Measurements from ENCODE around the gene ALCAM. TPM values are rescaled to one million over a fixed set of nuclear protein-coding genes. Genes with fewer than 3 reads are reported as not detected.

The ALCAM gene
- total and polyA plus RNA-seq, 7 donors = 0.42 to 1.5 (median 0.70) TPM

DNA sequence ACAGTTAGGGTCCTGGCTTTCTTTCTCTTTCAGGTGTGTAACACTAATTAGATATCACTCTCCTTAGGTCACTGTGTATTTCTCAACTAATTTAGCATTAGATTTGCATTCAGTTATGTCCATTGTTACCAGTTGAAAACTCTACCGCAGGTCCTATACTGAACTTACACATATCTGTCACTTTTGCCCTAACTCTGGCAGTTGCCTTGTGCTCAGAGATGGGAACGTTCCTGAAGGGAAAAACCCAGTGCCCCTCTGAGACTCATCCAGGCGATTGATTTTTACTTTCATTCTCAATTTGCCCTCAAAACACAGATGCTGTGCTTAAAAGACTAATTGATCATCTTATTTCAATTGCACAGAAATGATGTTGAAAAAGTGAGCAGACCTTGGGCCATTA is 249.1 kb downstream of the ALCAM start:
- H3K4me3 ChIP-seq = no peak overlapping the region
- H3K27me3 ChIP-seq (ENCODE audit: insufficient read depth in 3 of 3, low read length in 2 of 3) = no peaks in the 10 kb centered on the region
- TF ChIP-seq, protein P1, sequence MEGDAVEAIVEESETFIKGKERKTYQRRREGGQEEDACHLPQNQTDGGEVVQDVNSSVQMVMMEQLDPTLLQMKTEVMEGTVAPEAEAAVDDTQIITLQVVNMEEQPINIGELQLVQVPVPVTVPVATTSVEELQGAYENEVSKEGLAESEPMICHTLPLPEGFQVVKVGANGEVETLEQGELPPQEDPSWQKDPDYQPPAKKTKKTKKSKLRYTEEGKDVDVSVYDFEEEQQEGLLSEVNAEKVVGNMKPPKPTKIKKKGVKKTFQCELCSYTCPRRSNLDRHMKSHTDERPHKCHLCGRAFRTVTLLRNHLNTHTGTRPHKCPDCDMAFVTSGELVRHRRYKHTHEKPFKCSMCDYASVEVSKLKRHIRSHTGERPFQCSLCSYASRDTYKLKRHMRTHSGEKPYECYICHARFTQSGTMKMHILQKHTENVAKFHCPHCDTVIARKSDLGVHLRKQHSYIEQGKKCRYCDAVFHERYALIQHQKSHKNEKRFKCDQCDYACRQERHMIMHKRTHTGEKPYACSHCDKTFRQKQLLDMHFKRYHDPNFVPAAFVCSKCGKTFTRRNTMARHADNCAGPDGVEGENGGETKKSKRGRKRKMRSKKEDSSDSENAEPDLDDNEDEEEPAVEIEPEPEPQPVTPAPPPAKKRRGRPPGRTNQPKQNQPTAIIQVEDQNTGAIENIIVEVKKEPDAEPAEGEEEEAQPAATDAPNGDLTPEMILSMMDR (IDR thresholded peaks at IDR 0.05) = no peak
- H3K4me1 ChIP-seq = no peaks in the 10 kb centered on the region
- ATAC-seq (no peak), DNase-seq (no peak)
- 84 to 90% (median 86%) methylated on average over 3 of the region's 3 CpGs for WGBS, 3 donors
- intact Hi-C loops (cut with DNase I) = no loop called here
- H3K9me3 ChIP-seq = no peaks in the 10 kb centered on the region
- H3K27ac ChIP-seq = no peak overlapping the region
- no peaks in the 10 kb centered on the region for H3K36me3 ChIP-seq (ENCODE audit: insufficient read depth in 1 of 2, low read depth in 1 of 2)

- TF ChIP-seq, protein P1 (IDR thresholded peaks at IDR 0.05) = no peak
- intact Hi-C loops (cut with DNase I) = no loop called here
- no peak overlapping the region for H3K4me3 ChIP-seq
- no peak for DNase-seq
- no peaks in the 10 kb centered on the region for H3K9me3 ChIP-seq
- H3K27ac ChIP-seq = no peak overlapping the region
- no peaks in the 10 kb centered on the region for H3K36me3 ChIP-seq (ENCODE audit: insufficient read depth in 1 of 2, low read depth in 1 of 2)
- no peaks in the 10 kb centered on the region for H3K27me3 ChIP-seq (ENCODE audit: insufficient read depth in 3 of 3, low read length in 2 of 3)
- no peak for ATAC-seq
- 41 to 56% (median 45%) methylated on average over 5 of the region's 5 CpGs for WGBS, 3 donors
- H3K4me1 ChIP-seq = no peaks in the 10 kb centered on the region
Observed at GRCh38 chr3:105616374-105617121, 249.8 kb downstream of the ALCAM start.

- H3K9me3 ChIP-seq = no peaks in the 10 kb centered on the region
Observed at GRCh38 chr3:105618556-105618955, 251.8 kb downstream of the ALCAM start.

DNA sequence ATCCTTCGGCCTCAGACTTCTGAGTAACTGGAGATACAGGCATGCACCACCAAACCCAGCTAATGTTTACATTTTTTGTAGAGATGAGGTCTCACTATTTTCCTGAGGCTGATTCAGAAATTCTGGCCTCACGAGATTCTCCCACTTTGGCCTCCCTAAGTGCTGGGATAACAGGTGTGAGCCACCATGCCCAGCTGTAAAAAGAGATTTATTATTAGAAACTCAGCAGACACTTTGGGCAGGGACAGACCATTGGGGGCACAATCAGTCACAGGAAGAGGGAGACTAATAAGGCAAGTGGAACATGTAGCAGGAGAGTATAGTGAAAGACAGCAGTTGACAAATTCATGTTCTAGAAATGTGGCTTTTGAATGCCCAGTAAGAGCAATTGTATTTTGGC is 252.9 kb downstream of the ALCAM start:
- ATAC-seq (no peak), DNase-seq (no peak)
- H3K36me3 ChIP-seq (ENCODE audit: insufficient read depth in 1 of 2, low read depth in 1 of 2) = no peaks in the 10 kb centered on the region
- H3K4me3 ChIP-seq = no peak overlapping the region
- no peaks in the 10 kb centered on the region for H3K4me1 ChIP-seq
- intact Hi-C loops (cut with DNase I) = no loop called here
- H3K9me3 ChIP-seq = no peaks in the 10 kb centered on the region
- TF ChIP-seq, protein P1 (IDR thresholded peaks at IDR 0.05) = no peak
- 79 to 88% (median 84%) methylated on average over 2 of the region's 2 CpGs for WGBS, 3 donors
- H3K27me3 ChIP-seq (ENCODE audit: insufficient read depth in 3 of 3, low read length in 2 of 3) = no peaks in the 10 kb centered on the region
- no peak overlapping the region for H3K27ac ChIP-seq

More at GRCh38 chr3:105618556-105618955, 251.8 kb downstream of the ALCAM start:
- Histone ChIP-seq H3K27me3 (ENCODE audit: insufficient read depth in 3 of 3, low read length in 2 of 3) (no peaks in the 10 kb centered on the region), H3K4me1 (no peaks in the 10 kb centered on the region), H3K36me3 (ENCODE audit: insufficient read depth in 1 of 2, low read depth in 1 of 2) (no peaks in the 10 kb centered on the region), H3K27ac (no peak overlapping the region), H3K4me3 (no peak overlapping the region)
- DNase-seq (no peak), ATAC-seq (no peak)
- intact Hi-C loops (cut with DNase I) = no loop called here
- 70 to 82% (median 78%) methylated on average over 5 of the region's 5 CpGs for WGBS, 3 donors
- TF ChIP-seq, protein P1 (IDR thresholded peaks at IDR 0.05) = no peak

DNA sequence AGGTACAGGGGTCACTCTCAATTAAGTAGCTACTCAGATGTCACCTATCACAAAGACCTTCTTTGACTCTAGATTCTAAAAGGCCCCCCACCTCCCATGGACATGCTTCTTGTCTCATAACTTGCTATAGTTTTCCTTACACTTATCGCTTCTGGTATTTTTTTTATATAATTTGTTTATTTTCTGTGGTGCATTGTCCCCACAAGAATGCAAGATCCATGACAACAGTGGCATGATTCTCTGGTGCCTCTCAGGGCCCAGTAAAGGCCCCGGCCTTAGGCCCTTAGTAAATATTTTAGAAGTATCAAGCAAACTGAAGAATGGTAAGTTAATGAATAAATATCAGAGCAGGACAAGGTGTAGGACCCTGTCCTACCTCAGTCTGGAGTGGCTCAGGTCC is 253.5 kb downstream of the ALCAM start:
- no peak for DNase-seq
- Histone ChIP-seq H3K4me1 (no peaks in the 10 kb centered on the region), H3K27me3 (ENCODE audit: insufficient read depth in 3 of 3, low read length in 2 of 3) (no peaks in the 10 kb centered on the region), H3K9me3 (no peaks in the 10 kb centered on the region), H3K4me3 (no peak overlapping the region), H3K27ac (no peak overlapping the region), H3K36me3 (ENCODE audit: insufficient read depth in 1 of 2, low read depth in 1 of 2) (no peaks in the 10 kb centered on the region)
- TF ChIP-seq, protein P1 (IDR thresholded peaks at IDR 0.05) = no peak
- no peak for ATAC-seq
- WGBS, 3 donors = 94 to 97% (median 94%) methylated on average over 2 of the region's 2 CpGs
- intact Hi-C loops (cut with DNase I) = no loop called here
